22Rv1 (cell line): ENCODE measurements around the gene SOD1.

Experiments
- H3K27ac ChIP-seq: fragments of 450-650 bp; 2 replicates; pipeline ENCODE4 v1.5.1; 2017
- CTCF ChIP-seq: fragments of 450-650 bp; IDR thresholded peaks from 2 replicates; pipeline ENCODE4 v1.5.1; 2017; ENCODE audit warnings: mild to moderate bottlenecking
- ZFX ChIP-seq: fragments of 450-650 bp; IDR thresholded peaks from 2 replicates; pipeline ENCODE4 v1.6.1; 2017; ENCODE audit warnings: antibody characterized with exemption, borderline replicate concordance

SOD1 gene

GRCh38 chr21:31675960-31676359 is 16.5 kb downstream of the SOD1 start:
- no peak overlapping the region for H3K27ac ChIP-seq
- TF ChIP-seq ZFX (no peak), CTCF (no peak)

GRCh38 chr21:31677047-31677446 is 17.6 kb downstream of the SOD1 start:
- H3K27ac ChIP-seq: no peak overlapping the region
- TF ChIP-seq CTCF (no peak), ZFX (no peak)

- TF ChIP-seq CTCF (no peak), ZFX (no peak)
- H3K27ac ChIP-seq: no peak overlapping the region
Measured at GRCh38 chr21:31678478-31678877, 19.0 kb downstream of the SOD1 start.

DNA sequence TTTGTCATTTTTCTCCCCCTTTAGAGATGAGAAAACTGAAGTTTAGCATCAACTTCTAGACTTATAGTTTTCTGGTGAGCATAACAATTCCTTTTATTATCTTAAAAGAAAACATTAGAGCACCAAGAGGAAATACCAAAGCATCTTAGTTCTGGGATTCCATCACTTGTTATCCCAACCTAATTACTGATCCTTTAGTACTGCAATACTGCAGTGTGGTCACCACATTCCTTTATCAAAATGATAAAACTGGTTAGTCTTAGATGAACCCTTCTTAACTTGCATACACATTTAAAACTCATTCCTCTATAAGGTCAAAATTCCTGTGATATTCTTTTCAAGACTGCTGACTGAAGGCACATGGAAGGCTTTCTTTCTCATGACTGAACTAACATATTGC is 23.1 kb downstream of the SOD1 start:
- no peak overlapping the region for H3K27ac ChIP-seq
- TF ChIP-seq ZFX: no peak
- no peak for TF ChIP-seq CTCF

DNA sequence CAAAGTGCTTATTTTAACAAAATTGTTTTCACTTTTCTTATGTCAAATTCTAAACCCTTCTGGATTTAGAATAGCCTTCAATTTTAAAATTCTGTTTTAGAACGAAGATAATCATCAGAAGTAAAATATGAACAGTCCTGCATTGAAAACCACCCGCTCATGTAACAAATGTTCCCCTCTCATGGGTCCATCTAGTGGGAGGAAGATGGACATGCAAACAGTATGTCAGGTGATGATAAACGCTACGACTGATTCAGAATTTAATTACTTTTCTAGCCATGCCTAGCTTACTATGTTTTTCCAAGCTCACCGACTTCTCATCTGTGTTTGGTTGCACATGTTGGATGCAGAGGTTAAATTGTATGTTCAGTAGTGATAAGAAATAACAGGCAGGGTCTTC is 23.5 kb downstream of the SOD1 start:
- no peak overlapping the region for H3K27ac ChIP-seq
- TF ChIP-seq ZFX (no peak), CTCF (0 out of 2 replicates have a peak, but pooled peaks have one; percentile 6)

DNA sequence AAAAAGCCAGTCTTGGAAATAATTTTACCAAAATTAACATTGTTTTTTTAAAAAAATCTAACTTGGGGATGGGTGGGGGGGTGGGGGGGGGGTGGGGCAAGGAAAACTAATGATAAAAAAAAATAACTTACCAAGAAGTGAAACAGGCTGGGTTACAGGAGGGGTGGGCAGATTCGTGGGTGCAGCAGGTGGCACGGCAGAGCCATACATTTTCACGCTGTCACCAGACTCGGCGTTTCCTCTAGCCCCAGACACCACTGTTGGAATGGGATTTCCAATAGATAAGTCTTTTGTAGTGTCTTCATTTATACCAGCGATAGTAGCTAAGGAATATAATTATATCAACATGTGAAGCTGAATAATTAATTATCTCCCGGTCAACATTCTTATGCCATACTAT is 25.4 kb downstream of the SOD1 start:
- TF ChIP-seq ZFX (no peak), CTCF (no peak)
- no peak overlapping the region for H3K27ac ChIP-seq

DNA sequence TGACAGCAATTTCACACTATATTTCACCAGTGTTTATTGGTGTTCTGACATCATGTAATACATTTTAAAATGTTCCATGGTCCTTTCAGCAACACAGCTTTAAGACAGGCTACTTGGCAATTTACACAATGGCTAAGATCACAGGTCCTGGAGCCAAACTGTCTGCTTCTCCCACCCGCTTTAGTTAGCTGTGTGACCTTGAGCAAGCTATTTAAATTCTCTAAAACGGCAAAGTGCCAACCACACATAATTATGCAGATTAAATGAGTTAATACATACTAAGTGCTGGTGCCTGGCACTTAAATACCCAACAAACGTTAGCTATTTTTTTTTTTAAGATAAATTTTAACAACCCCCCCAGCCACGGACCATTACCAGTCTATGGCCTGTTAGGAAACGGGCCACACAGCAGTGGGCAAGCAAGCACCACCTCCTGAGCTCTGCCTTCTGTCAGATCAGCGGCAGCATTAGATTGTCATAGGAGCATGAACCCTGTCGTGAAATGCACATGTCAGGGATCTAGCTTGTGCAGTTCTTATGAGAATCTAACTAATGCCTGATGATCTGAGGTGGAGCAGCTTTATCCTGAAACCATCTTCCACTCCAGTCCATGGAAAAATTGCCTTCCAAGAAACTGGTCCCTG is 26.9 kb downstream of the SOD1 start:
- H3K27ac ChIP-seq: no peak overlapping the region
- no peak for TF ChIP-seq ZFX
- TF ChIP-seq CTCF: no peak
